Adrenal gland (tissue), 5 donors: ENCODE measurements around the gene EGLN2.

ENCODE experiments used
- POLR2A ChIP-seq, 2 donors: fragments of 450-650 bp; IDR thresholded peaks; one replicate each; pipeline ENCODE4 v1.6.1; 2017; ENCODE audit warnings: antibody characterized with exemption in 2 of 2, mild to moderate bottlenecking in 2 of 2, moderate library complexity in 1 of 2
- TF ChIP-seq, protein P1 (sequence below), 6 experiments: fragments of 450-650 bp in 4 of 6; fragments of 200-600 bp in 2 of 6; sonication (generic) in 1 of 6; IDR thresholded peaks; 1 replicate in 5 of 6; 2 replicates in 1 of 6; pipeline versions ENCODE4 v1.5.1 to v1.8.0; 2016 to 2021; ENCODE audit warnings: antibody characterized with exemption in 6 of 6, mild to moderate bottlenecking in 2 of 6, moderate library complexity in 1 of 6
- donor health status: DM: no; HTN: no; CAD: no.

DNA sequence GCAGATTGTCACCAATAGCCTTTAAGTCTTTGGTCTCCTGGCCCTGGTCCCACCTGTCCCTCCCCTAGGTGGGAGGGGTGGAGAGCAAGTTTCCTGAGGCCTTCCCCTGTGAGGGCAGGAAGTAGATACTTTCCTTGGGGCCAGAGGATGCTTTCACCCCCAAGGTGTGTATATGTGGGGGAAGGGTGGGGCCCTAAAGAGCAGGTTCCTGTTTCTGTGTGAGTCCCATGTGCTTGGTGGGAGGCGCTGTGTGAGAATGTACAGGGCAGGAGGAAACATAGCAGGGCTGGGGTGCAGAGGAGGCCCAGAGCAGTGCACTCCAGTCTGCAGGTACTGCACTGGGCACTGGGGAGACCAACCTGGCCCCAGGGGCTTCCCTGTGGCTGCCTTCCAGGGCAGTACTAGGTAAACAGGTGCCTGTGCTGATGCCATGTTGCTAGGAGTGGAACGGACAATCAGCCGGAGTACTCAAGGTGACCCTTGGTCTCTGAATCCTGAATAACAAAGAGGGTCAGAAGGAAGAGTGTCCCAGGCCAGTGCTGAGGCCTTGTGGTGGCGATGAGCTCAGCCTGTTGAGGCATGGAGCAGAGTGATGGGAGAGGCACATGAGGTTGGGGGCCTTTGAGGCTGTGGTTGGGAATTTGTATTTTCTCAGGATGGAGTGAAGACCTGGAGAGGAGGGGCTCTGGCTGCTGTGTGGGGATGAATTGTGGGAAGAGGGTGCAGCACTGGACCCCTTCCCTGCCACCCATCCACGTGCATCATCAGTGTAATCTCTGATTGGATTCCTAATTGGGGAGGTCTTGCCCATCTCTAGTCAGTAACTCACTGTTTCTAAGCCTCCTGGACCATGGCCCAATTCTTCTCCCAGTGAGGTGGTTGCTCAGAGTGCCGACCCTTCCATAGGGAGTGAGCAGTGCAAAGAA lies 5.1 kb downstream of the EGLN2 start:
- TF ChIP-seq, protein P1, sequence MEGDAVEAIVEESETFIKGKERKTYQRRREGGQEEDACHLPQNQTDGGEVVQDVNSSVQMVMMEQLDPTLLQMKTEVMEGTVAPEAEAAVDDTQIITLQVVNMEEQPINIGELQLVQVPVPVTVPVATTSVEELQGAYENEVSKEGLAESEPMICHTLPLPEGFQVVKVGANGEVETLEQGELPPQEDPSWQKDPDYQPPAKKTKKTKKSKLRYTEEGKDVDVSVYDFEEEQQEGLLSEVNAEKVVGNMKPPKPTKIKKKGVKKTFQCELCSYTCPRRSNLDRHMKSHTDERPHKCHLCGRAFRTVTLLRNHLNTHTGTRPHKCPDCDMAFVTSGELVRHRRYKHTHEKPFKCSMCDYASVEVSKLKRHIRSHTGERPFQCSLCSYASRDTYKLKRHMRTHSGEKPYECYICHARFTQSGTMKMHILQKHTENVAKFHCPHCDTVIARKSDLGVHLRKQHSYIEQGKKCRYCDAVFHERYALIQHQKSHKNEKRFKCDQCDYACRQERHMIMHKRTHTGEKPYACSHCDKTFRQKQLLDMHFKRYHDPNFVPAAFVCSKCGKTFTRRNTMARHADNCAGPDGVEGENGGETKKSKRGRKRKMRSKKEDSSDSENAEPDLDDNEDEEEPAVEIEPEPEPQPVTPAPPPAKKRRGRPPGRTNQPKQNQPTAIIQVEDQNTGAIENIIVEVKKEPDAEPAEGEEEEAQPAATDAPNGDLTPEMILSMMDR (IDR thresholded peaks at IDR 0.05): no peak
- TF ChIP-seq POLR2A (IDR thresholded peaks at IDR 0.05): no peak
